ENCODE data around the gene RUNX3.

DNA sequence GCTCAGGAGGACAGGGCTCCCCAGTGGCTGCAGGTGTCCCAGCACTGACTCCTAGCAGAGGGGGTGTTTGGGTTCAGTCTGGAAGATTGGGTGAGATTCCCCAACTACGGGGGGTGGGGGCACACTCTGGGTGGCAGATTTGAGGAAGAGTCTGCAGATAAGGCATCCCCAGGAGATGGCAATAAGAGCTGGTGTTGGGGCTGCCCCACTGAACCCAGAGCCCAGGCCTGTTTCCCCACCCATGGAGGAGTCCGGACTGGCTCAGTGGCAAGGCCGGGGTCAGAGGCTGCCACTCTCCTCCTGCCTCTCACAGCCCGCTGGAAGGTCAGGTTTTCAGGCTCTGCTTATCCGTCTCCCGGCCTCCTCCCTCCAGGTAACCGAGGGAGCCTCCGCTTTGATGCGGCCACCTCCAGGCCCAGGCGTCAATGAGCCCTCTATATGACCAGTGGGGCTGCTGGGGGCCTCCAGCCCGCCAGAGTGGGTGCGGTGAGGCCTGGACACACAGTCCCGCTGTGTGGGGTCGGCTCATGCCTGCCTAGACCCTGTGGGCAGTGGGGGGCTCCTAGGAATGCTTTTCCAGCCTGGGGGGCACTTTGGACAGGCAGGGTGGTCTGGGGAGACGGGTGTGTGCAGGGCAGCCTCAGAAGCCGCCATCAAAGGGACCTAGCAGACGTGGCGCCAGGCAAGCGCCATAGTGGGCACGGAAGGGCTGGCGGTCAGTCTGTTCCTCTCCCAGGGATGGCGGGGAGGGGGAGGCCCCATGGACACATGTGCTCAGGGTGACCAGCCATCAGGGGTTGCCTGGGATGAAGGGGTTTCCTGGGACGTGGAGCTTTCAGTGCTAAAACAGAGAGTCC lies 28.9 kb upstream of the RUNX3 start:
- TF ChIP-seq, protein P1, sequence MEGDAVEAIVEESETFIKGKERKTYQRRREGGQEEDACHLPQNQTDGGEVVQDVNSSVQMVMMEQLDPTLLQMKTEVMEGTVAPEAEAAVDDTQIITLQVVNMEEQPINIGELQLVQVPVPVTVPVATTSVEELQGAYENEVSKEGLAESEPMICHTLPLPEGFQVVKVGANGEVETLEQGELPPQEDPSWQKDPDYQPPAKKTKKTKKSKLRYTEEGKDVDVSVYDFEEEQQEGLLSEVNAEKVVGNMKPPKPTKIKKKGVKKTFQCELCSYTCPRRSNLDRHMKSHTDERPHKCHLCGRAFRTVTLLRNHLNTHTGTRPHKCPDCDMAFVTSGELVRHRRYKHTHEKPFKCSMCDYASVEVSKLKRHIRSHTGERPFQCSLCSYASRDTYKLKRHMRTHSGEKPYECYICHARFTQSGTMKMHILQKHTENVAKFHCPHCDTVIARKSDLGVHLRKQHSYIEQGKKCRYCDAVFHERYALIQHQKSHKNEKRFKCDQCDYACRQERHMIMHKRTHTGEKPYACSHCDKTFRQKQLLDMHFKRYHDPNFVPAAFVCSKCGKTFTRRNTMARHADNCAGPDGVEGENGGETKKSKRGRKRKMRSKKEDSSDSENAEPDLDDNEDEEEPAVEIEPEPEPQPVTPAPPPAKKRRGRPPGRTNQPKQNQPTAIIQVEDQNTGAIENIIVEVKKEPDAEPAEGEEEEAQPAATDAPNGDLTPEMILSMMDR (IDR thresholded peaks at IDR 0.05): no peak
- no peak for TF ChIP-seq POLR2A (IDR thresholded peaks at IDR 0.05)
